Stimulated activated CD8-positive, alpha-beta memory T cell treated with anti-CD3 and anti-CD28 coated beads, Interleukin-15, amount 100 ng/mL, for 48 hours (primary cell): ENCODE results near the gene ATAD3A.
"Not testable (repeated sequence)": the region's sequence is repeated elsewhere in the genome, so short reads cannot be mapped to it uniquely, and the experiment has no call there.

ENCODE experiments used
- DNase-seq, 2 donors: peaks; one replicate each; pipeline ENCODE4 v3.0.0-alpha.2; 2020; ENCODE audit warnings: low read depth in 2 of 2

The ATAD3A gene

DNA sequence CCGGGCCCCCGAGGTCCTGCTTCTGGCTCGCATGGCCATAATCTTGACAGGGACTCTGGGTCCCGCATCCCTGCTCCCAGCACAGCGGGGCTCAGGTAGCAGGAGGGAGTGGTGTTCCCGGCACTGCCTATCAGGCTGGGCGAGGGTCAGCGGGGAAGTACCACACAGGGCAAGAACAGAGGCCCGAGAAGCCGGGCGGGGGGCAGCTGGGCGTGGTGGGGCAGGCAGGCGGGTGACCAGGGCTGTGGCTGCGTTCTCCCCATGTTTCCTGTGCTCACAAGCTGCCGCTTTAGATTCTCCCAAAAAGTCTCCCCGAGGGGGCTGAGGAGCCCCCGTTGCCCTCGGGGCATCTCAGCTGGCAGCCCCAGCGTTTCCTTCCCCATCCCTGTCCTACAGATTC lies 22.1 kb upstream of the ATAD3A start:
- DNase-seq = no peak

DNA sequence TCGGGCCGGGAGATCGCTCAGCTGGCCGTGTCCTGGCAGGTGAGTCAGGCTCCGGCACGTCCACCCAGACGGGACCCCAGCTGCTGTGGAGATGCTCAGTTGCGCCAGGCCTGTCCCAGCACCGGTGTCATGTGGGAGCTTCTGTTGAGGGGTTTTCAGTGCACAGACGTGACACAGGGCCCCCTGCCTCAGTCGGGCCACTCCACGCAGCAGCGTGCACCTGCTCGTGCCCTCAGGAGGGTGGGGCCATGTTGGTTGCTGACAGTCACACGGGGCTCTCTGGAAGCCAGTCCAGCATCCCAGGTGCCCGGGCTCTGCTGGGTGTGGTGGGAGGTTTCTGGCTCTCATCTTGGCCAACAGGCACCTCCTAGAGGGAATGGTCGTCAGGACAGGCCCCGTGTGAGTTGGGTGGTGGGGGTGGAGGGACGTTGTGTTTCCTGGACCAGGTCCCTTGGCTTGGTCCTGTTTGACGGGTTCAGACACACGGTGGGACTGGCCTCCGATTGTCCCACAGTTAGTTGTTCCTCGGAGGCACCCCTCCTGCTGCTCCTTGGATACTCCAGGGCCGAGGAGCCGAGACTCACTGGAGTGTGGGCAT lies 21.2 kb upstream of the ATAD3A start:
- DNase-seq = no peak

DNA sequence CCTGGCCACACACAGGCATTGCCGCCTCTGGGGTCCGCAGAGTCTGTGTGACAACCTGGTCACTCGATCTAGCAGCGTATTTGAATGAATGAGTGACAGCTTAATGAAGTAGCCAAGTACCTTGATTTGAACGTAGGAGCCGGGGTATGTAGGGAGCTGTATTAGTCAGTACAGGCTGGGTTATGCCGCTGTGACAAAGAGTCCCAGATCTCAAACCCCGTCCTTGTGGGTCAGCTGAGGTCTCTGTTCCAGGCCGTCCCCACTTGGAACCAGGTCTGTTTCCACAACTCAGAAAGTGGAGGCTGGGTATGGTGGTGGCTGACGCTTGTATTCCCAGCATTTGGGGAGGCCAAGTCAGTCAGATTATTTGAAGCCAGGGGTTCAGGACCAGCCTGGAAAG lies 20.4 kb upstream of the ATAD3A start:
- DNase-seq = no peak

DNA sequence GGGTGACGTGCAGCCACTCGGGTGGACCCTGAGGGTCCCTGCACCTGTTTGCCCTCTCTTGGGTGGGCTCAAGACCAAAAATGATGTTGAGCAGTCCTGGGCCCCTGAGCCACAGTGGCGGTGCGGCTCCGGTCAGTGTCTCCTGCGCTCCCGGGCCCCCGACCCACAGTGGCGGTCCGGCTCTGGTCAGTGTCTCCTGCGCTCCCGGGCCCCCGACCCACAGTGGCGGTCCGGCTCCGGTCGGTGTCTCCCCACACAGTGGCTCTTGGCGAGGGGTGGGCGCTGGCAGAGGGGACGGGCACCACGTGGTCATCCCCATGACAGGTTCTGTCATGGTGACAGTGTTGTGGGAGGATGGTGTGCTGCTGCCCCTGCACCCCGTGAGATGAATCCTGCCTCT lies 17.7 kb upstream of the ATAD3A start:
- DNase-seq = not testable (repeated sequence)

DNA sequence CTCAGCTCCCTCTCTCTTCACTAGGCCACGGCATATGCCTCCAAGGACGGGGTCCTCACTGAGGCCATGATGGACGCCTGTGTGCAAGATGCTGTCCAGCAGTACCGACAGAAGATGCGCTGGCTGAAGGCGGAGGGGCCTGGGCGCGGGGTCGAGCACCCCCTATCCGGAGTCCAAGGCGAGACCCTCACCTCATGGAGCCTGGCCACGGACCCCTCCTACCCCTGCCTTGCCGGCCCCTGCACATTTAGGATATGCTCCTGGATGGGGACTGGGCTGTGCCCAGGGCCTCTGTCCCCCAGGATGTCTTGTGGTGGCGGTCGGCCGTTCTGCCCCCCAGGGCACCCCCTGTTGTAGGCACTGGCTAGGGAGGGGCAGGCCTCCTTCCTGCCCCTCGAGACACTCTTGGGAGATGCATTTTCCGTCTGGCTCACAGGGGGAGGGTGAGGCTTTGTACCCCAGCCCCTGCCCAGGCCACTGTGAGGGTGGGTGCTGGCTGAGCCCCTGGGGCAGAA lies 16.4 kb upstream of the ATAD3A start:
- DNase-seq = not testable (repeated sequence)

DNA sequence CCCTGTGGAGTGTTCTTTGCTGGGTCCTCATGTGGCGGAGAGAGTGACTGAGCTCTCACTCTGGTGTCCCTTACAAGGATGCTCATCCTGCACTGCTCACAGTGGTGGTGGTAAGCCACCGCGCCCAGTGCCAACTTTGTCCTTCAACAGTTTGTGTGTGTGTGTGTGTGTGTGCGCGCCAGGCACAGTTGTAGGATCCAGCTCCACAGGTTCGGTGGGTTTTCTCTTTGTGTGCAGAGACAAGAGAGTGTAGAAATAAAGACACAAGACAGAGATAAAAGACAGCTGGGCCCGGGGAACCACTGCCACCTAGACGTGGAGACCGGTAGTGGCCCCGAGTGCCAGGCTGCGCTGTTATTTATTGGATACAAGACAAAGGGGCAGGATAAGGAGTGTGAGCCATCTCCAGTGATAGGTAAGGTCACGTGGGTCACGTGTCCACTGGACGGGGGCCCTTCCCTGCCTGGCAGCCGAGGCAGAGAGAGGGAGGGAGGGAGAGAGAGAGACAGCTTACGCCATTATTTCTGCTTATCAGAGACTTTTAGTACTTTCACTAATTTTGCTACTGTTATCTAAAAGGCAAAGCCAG lies 7.1 kb upstream of the ATAD3A start:
- DNase-seq = peak; percentile 44 to 68

DNA sequence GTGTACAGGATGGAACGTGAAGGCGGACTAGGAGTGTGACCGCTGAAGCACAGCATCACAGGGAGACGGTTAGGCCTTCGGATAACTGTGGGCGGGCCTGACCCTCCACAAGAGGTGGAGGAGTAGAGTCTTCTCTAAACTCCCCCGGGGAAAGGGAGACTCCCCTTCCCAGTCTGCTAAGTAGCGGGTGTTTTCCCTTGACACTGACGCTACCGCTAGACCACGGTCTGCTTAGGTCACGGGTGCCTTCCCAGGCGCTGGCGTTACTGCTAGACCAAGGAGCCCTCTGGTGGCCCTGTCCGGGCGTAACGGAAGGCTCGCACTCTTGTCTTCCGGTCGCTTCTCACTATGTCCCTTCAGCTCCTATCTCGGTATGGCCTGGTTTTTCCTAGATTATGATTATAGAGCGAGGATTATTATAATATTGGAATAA lies 6.6 kb upstream of the ATAD3A start:
- peak in 1 of 2 donors; percentile 24 for DNase-seq

DNA sequence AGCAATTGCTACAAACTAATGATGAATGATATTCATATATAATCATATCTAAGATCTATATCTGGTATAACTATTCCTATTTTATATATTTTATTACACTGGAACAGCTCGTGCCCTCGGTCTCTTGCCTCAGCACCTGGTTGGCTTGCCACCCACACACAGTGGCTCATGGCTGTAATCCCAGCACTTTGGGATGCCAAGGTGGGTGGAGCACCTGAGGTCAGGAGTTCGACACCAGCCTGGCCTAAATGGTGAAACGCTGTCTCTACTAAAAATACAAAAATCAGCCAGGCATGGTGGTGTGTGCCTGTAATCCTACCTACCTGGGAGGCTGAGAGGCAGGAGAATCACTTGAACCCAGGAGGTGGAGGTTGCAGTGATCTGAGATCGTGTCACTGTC lies 6.2 kb upstream of the ATAD3A start:
- not testable (repeated sequence) for DNase-seq

DNA sequence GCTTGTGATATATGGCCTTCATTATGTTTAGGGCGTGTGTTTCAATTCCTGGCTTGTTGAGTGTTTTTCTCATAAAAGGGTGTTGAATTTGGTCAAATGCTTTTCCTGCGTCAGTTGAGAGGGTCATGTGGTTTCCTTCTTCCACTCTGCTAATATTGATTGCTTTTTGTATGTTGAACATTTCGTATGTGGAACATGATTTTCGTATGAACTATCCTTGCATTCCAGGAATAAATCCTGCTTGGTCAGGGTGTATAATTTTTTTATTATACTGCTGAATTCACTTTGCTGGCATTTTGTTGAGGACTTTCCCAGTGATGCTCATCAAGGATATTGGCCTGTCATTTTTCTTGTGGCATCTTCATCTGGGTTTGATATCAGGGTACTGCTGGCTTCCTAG lies 4.7 kb upstream of the ATAD3A start:
- no peak for DNase-seq

DNA sequence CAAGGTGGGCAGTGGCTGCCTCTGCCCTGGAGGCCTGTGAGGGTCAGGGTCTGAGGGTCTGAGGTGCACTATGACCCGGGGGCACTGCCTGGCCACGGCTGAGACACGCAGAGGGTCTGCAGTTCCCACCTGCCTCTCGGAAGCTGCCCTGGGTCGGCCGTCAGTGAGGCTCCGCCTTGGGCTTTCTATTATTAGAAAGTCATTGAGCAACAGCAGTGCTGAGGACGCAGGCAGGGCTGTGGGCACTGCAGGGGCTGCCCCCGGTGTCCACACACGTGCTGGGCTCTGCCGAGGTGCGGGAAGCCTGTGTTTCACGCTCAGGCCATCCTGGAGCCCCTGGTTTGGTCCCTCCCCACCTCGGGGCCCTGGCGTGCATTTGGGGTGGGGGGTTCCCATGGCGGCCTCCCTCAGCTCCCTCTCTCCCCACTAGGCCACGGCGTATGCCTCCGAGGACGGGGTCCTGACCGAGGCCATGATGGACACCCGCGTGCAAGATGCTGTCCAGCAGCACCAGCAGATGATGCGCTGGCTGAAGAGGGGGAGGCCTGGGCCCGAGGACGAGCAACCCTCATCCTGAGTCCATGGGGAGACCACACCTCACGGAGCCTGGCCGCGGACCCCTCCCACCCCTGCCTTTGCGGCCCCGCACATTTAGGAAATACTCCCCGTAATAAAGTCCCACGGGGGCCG lies 3.0 kb upstream of the ATAD3A start:
- DNase-seq = not testable (repeated sequence)

DNA sequence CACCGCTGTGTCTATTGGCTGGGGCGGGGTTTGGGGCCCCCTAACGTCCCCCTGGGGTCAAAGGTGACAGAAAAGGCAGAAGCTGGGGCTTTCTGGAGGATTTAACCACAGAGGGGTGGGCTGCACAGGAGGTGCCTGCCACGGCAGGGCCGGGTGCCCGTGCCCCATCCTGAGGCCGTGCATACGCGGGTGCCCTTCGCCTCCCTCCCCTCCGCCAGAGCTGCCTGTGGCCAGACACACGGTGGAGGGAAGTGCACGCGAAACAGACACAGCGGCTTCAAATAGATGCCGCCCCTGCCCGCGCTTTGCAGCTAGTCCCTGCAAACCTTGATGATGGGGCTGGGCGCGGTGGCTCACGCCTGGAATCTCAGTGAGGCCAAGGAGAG lies 2.5 kb upstream of the ATAD3A start:
- DNase-seq = not testable (repeated sequence)

DNA sequence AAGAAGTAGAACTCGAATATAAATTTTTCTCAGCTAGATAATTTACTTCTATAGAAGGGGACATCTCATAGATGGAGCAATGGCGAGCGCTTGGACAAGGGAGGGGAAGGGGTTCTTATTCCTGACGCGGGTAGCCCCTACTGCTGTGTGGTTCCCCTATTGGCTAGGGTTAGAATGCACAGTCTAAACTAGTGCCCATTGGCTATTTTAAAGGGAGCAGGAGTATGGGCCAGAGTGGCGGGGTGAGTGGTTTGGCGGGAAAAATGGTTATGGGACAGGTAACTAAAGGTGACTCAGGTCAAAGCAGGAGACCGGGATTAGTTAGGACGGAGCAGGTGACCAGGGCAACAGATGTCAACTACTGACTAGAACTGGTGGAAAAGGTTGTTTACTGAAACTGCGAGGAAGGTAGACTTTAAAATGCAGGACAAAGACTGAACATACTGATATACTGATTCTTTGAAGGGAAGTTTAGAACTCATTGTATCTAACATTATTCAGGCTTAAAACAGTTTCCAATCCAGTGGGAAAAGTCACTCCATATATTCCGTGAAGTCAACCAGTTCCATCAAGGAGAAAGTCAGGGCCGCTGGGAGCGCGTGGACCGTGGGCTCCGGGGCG lies 940 bp upstream of the ATAD3A start:
- no peak for DNase-seq

DNA sequence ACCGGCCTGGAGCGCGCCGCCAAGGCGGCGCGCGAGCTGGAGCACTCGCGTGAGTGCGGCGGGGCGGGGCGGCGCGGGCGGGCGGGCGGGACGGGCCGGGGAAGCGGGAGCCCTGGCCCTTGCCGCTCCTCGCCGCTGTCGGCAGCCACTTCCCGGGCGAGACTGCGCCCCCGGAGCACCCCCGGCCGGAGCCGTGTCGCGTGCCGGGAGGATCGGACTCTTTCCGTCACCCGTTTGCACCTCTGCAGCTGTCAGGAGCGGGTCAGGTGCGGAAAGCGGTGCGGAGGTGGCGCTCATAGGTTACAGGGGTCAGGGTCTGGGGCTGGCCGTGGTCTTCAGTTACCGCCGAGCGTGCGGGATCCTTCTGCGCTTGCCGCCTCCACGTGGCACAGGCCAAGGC lies 463 bp downstream of the ATAD3A start:
- peak in 1 of 2 donors; percentile 10 for DNase-seq

DNA sequence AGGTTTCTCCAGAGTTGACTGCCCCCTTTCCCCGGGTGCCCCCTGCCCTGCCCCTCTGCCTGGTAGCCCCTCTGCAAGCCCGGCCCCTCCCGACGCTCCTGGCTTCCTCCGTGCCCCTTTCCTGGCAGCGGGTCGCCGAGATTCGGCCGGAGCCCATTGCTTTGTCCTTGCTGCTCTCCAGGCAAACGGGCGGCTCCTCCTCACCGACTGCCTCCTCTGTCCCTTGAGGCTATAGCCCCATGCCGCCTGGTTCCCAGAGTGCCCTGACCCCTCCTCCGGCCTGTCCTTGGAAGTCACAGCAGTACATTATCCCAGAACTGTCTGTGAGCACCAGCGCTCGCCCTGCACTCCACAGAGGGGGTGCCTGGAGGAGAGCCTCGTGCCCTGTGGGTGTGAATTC lies 1.7 kb downstream of the ATAD3A start:
- DNase-seq = not testable (repeated sequence)

DNA sequence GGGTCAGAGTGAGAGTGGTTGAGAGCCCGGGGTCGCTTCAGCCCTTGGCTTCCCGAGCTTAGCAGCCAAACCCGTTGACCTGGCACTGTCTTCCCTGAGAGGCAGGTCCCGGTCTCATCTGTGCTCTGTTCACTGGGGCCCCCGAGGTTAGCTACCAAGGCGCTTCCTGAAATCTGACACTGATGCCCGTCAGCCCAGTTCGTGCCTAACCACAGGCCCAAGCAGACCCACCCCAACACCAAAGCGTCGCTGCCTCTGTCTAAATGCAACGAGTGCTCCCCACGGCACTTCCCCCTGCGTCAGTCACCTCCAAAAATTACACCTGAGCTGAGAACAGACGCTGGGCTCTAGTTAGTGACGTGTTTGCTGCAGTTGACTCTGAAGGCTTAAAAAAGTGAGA lies 2.4 kb downstream of the ATAD3A start:
- not testable (repeated sequence) for DNase-seq

DNA sequence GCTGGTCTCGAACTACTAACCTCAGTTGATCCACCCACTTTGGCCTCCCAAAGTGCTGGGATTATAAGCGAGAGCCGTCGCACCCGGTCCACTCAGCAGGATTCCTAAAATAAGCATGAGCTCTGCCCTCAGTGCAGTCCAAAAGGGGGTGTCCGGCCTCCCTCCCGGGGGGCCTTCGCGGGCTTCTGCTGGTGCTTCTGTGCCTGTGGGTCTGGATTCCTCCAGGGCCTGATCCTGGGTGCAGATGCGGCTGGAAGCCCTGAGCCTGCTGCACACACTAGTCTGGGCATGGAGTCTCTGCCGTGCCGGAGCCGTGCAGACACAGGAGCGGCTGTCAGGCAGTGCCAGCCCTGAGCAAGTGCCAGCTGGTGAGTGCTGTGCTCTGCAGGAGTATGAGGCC lies 5.0 kb downstream of the ATAD3A start:
- not testable (repeated sequence) for DNase-seq

DNA sequence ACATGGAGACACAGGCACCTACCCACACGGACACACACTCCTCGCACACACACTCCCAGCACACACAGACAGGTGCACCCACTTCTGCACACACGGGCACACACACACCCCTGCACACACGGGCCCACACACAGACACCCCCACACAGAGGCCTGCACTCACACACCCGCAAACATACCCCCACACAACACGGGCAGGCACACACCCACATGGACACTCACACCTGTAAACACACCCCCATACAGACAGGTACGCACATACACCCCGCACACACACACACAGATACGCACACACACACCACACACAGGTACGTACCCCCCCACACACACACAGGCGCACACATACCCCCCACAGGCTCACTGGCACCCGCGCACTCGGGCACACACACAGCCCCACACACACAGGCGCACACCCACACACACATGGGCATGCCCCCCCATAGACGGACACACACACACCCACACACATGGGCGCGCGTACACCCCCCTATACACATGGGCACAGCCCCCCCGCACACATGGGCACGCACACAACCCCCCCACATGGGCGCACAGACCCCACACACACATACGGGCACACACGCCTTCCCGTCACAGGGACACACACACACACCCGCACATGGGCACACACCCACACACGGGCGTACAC lies 6.1 kb downstream of the ATAD3A start:
- no peak for DNase-seq

DNA sequence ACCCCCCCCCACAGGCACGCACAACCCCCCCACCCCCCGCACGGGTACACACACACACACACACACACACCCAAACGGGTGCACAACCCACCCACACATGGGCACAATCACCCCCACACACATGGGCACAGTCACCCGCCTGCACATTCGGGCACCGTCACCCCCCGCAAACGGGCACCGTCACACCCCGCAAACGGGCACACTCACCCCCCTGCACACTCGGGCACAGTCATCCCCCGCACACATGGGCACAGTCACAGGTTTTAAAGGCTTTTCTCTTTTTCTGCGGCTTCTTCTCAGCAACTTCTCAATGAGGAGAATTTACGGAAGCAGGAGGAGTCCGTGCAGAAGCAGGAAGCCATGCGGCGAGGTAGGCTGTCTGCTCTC lies 6.7 kb downstream of the ATAD3A start:
- DNase-seq = not testable (repeated sequence)

DNA sequence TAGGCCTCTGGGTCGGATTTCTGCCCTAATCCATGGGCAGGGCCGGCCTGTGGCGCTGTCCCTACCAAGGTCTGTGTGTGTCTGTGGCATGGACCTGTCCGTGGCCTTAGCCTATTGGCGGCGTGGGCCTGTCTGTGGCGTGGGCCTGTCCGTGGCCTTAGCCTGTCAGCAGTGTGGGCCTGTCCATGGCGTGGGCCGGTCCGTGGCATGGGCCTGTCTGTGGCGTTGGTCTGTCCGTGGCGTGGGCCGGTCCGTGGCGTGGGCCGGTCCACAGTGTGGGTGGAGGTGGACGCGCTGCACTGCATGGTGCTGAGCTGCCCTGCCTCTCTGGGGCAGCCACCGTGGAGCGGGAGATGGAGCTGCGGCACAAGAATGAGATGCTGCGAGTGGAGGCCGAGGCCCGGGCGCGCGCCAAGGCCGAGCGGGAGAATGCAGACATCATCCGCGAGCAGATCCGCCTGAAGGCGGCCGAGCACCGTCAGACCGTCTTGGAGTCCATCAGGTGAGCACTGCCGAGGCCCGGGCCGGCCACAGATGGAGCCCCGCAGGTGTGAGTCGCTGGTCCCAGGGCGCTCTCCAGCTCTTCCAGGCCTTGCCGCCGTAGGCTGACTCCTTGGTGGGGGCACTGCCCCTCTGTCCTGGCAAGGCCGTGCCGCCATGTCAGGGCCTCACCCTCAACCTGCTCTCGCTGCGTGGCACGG lies 8.0 kb downstream of the ATAD3A start:
- not testable (repeated sequence) for DNase-seq

DNA sequence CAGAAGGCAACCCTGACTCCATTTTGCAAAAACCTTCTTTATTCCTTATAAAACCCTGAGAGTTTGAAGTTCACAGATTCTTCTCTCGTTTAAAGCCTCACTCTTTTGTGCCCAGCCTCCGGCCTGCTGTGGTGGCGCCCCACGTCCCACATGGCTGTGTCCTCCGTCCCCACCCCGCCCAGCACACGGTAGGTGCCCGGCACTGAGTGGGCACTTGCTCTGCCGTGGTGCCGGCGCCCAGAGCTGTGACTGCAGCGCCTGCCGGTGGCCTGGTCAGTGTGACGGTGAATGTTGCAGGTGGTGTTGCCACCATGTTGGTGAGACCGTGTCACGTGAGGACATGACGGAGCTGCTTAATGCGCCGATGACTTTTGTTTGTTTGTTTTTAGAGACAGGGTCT lies 9.4 kb downstream of the ATAD3A start:
- no peak for DNase-seq

DNA sequence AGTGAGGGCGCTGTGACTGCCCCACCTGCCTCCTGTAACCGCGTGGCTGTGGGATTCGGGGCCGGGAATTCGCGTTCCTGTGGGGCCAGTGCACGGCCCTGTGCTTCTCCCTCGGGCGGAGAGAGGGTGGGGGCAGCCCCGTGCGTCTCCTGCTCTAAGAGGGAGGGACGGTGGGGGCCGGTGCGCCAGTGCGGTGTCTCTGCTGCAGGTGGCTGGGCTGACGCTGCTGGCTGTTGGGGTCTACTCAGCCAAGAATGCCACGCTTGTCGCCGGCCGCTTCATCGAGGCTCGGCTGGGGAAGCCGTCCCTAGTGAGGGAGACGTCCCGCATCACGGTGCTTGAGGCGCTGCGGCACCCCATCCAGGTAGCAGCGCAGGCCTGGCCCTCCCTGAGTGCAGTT lies 10.6 kb downstream of the ATAD3A start:
- DNase-seq = not testable (repeated sequence)
